Heart left ventricle (tissue), 16 donors: ENCODE results near the gene MFAP5. TPM values are rescaled to one million over a fixed set of nuclear protein-coding genes. Genes with fewer than 3 reads are reported as not detected.

Experiments
- ATAC-seq, 4 donors: fragments of 200-7000 bp; cut with Tn5 transposase; one replicate each; pipeline ENCODE4 v1.9.1; 2020 to 2022; ENCODE audit warnings: moderate library complexity in 4 of 4, mild to moderate bottlenecking in 3 of 4, moderate number of reproducible peaks in 1 of 4
- DNase-seq, 5 donors: peaks; one replicate each; pipeline ENCODE4 v3.0.0-alpha.2; 2020
- H3K27ac ChIP-seq, 12 donors: fragments of 200-600 bp; sonication (generic) in 4 of 12; one replicate each; pipeline versions ENCODE4 v1.5.0 to v1.8.0; 2016 to 2022; ENCODE audit warnings: mild to moderate bottlenecking in 2 of 12
- H3K27me3 ChIP-seq, 9 donors: fragments of 200-600 bp; sonication (generic) in 2 of 9; one replicate each; pipeline versions ENCODE4 v1.5.1 to v1.8.0; 2016 to 2022; ENCODE audit warnings: mild to moderate bottlenecking in 3 of 9
- H3K36me3 ChIP-seq, 9 donors: fragments of 200-600 bp; sonication (generic) in 2 of 9; one replicate each; pipeline versions ENCODE4 v1.5.0 to v1.8.0; 2018 to 2022; ENCODE audit warnings: mild to moderate bottlenecking in 2 of 9
- H3K4me1 ChIP-seq, 12 donors: fragments of 200-600 bp; sonication (generic) in 4 of 12; one replicate each; pipeline versions ENCODE4 v1.5.0 to v1.8.0; 2016 to 2022; ENCODE audit warnings: mild to moderate bottlenecking in 3 of 12
- H3K4me3 ChIP-seq, 12 donors: fragments of 200-600 bp; sonication (generic) in 4 of 12; one replicate each; pipeline versions ENCODE4 v1.5.0 to v1.8.0; 2017 to 2022; ENCODE audit warnings: mild to moderate bottlenecking in 9 of 12, moderate library complexity in 4 of 12
- H3K9me3 ChIP-seq, 12 donors: fragments of 200-600 bp; sonication (generic) in 4 of 12; one replicate each; pipeline versions ENCODE4 v1.5.0 to v1.8.0; 2016 to 2022; ENCODE audit warnings: mild to moderate bottlenecking in 1 of 12
- CTCF ChIP-seq, 12 donors: fragments of 200-600 bp; sonication (generic) in 4 of 12; IDR thresholded peaks; one replicate each; pipeline versions ENCODE4 v1.5.0 to v1.8.0; 2018 to 2022; ENCODE audit warnings: antibody characterized with exemption in 12 of 12, mild to moderate bottlenecking in 5 of 12
- POLR2A ChIP-seq, 2 donors: fragments of 450-650 bp; IDR thresholded peaks; one replicate each; pipeline ENCODE4 v1.6.1; 2017; ENCODE audit warnings: antibody characterized with exemption in 2 of 2, mild to moderate bottlenecking in 2 of 2, moderate library complexity in 2 of 2
- WGBS, 4 donors: extraction: QIAGEN DNeasy Blood & Tissue Kit in 2 of 4; methylation state at CpG; one replicate each; pipeline versions ENCODE4 v1.1.5 to v1.1.7; 2013 to 2018; 5-methylcytosine and 5-hydroxymethylcytosine counted together
- intact Hi-C, 10 donors: fragments of 100-400 bp; cut with DNase I; formaldehyde crosslinking; loops; one replicate each; pipeline versions ENCODE4 v1.11.1 to v1.14.2; 2022
- long read RNA-seq, 3 donors: library from polyadenylated mRNA; unstranded; transcript quantifications; one replicate each; pipeline ENCODE4 v2.0.0, GENCODE V29; 2020 to 2021
- polyA plus RNA-seq, 2 donors: library from polyadenylated mRNA; stranded (reverse); fragments of 200-250 nt; gene quantifications; one replicate each; pipeline ENCODE4 v1.2.3, GENCODE V29; 2013
- total RNA-seq, 9 donors: library from RNA; depleted of rRNA in 2 of 9; stranded (reverse); fragments of >200 nt in 2 of 9; fragmentation: NEBNext Ultra II Directional in 3 of 9; extraction: Animal tissue kit (Norgen Biotek cat#: 25700) in 3 of 9; gene quantifications; one replicate each; pipeline versions ENCODE4 v1.1.0 to v1.2.4, GENCODE V29; 2016 to 2023
- donor health status: ischemic (EF 13 %, LVEDD 7.1; RV severe dilation, severe dysfunction).
- donor health status: healthy with polysubstance abuse.
- donor health status: DM: no; HTN: yes; CAD: no.
- donor health status: DM: no; HTN: no; CAD: no.
- donor health status: ischemic (EF 25% LVEDD 6.9; RV normal size, moderate dysfunction).
- donor health status: ischemic (EF 25% LVEDD 5.7; RV mildly dilated, moderate dysfunction).
- donor health status: healthy.
- donor health status: DM: yes; HTN: yes; CAD: no.
- donor health status: ischemic (EF 35%, LVEDD 5.7; RV mildly dilated, moderate dysfunction).
- donor health status: nonischemic (EF 11% LVEDD 7.7; RV severe dilation, severe dysfunction).
- donor health status: DM: yes; HTN: yes; CAD: no.
- donor health status: PGD.
- donor health status: ischemic (EF 29% LVEDD 5.4; RV normal size, mild dysfunction).
- donor health status: nonischemic (EF 23%, LVEDD 6.1; RV moderate dilation, normal function).

MFAP5 gene
- 100 to 1,000 TPM in 2 of 9 donors, 10 to 100 TPM in 7; 12.4 to 137 (median 33.0) TPM for total RNA-seq
- polyA plus RNA-seq: 10 to 100 TPM; 10.2 to 17.4 TPM
- long read RNA-seq, donor 1, transcript MFAP5-201 (10 exons, 2,845 nt): major isoform, 9 of 19 reads
- long read RNA-seq, donor 1, partial matches to known transcripts: 3 of 19 reads
- long read RNA-seq, donor 1, other reads (novel, unspliced or antisense): 4 of 19 reads
- long read RNA-seq, donor 2, transcript MFAP5-201 (10 exons, 2,845 nt): major isoform, 14 of 27 reads
- long read RNA-seq, donor 2, partial matches to known transcripts: 1 of 27 reads
- long read RNA-seq, donor 2, other reads (novel, unspliced or antisense): 9 of 27 reads
- long read RNA-seq, donor 3, partial matches to known transcripts: 1 of 9 reads
- long read RNA-seq, donor 3, other reads (novel, unspliced or antisense): 4 of 9 reads

DNA sequence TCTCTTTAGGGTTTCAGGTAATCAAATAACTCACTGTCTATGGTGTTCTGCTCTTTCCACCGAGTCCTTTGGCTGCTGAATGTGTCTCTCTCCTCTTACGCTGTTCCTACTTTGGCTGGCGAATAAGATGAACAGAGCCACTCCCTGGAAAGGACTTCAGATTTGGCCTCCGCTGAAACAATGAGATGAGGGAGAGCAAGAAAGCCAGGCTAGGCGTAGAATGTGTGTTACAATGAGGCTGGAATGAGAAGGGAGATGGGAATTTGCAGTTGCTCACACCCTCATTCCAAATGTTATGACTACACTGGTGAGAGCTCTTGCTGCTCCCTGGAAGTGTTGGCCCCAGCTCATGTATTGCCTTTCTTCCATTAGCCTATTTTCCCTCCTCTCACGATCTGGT, at the start of gene MFAP5:
Gene MFAP5 (minus strand): TSS at position 234 of the 400 bp plus-strand sequence. CDS start 722 bp downstream, outside the sequence.
- peak within 1 kb of the TSS; percentile 11 to 78 (median 62) for H3K27ac ChIP-seq
- no peaks in the 10 kb centered on the region for H3K36me3 ChIP-seq
- 74 to 79% (median 78%) methylated on average over 6 of the region's 6 CpGs for WGBS, 4 donors
- peaks cover 0 to 2% (median 0%) of the 10 kb centered on the region in 12 donors for H3K9me3 ChIP-seq
- H3K4me1 ChIP-seq: peaks cover 0 to 6% (median 0%) of the 10 kb centered on the region in 12 donors
- H3K4me3 ChIP-seq: peak within 1 kb of the TSS in 10 of 12 donors; percentile 12 to 53 (median 30)
- peak in 2 of 5 donors; percentile 21 to 34 for DNase-seq
- ATAC-seq: peak; percentile 62 to 84 (median 74)
- no peaks in the 10 kb centered on the region for H3K27me3 ChIP-seq
- intact Hi-C loops: loop anchor here in 1 of 10 donors (5.0 kb wide), 1 partner anchor 390 kb away; no protein-coding TSS in a partner anchor
- TF ChIP-seq POLR2A (IDR thresholded peaks at IDR 0.05): peak in 1 of 2 donors; percentile 21
- no peak for TF ChIP-seq CTCF (IDR thresholded peaks at IDR 0.05)

- TF ChIP-seq POLR2A (IDR thresholded peaks at IDR 0.05): no peak
- TF ChIP-seq CTCF (IDR thresholded peaks at IDR 0.05): no peak
- peaks cover 0 to 9% (median 2%) of the 10 kb centered on the region in 9 donors for H3K36me3 ChIP-seq
- H3K4me3 ChIP-seq: peak overlapping the region in 10 of 12 donors; percentile 15 to 60 (median 40)
- H3K27ac ChIP-seq: peak overlapping the region in 11 of 12 donors; percentile 42 to 80 (median 50)
- 39 to 52% (median 47%) methylated on average over 6 of the region's 6 CpGs for WGBS, 4 donors
- ATAC-seq: peak in 3 of 4 donors; percentile 72 to 90 (median 74)
- peak in 2 of 5 donors; percentile 30 to 31 for DNase-seq
- H3K27me3 ChIP-seq: no peaks in the 10 kb centered on the region
- peaks cover 0 to 47% (median 28%) of the 10 kb centered on the region in 12 donors for H3K4me1 ChIP-seq
- intact Hi-C loops: loop anchor here in 1 of 10 donors (10.0 kb wide), 1 partner anchor 46 kb away; no protein-coding TSS in a partner anchor
- no peaks in the 10 kb centered on the region for H3K9me3 ChIP-seq
These were observed 46.7 kb upstream of the MFAP5 start for GRCh38 chr12:8709124-8709830.

DNA sequence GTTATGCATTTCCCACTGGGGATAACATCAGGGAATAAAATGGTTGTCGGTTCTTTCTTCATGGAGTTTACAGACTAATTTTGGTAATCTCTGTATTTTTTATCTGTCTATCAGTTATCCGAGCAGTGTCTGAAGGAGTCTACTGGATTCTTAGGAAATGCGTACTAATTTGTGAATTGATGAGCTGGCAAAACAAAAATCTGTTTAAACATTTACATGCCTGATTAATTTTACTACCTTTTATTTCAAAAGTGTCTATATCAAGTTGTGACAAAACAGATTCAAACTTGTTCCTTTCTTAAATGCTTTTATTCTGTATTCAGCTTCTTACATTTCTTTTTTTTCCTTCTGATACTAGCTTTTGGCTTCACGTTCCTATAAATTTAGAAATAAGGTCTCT, 39.5 kb upstream of the MFAP5 start:
- DNase-seq: no peak
- TF ChIP-seq CTCF (IDR thresholded peaks at IDR 0.05): no peak
- no peak for TF ChIP-seq POLR2A (IDR thresholded peaks at IDR 0.05)
- ATAC-seq: no peak
- intact Hi-C loops: loop anchor here in 1 of 10 donors (10.0 kb wide), 1 partner anchor 53 kb away; no protein-coding TSS in a partner anchor
- H3K36me3 ChIP-seq: no peaks in the 10 kb centered on the region
- no peaks in the 10 kb centered on the region for H3K9me3 ChIP-seq
- H3K4me3 ChIP-seq: no peak overlapping the region
- peak overlapping the region in 1 of 12 donors; percentile 15 for H3K27ac ChIP-seq
- 73 to 80% (median 74%) methylated on average over 4 of the region's 4 CpGs for WGBS, 4 donors
- H3K27me3 ChIP-seq: no peaks in the 10 kb centered on the region
- H3K4me1 ChIP-seq: peaks cover 0 to 44% (median 24%) of the 10 kb centered on the region in 12 donors
